Muscle layer of colon (tissue), 2 donors: ENCODE results near the gene SUSD2.
"Not testable (repeated sequence)": the region's sequence is repeated elsewhere in the genome, so short reads cannot be mapped to it uniquely, and the experiment has no call there.

Source experiments
- H3K27ac ChIP-seq: one replicate; pipeline ENCODE4 v1.7.0; 2013; ENCODE audit warnings: low read depth, mild to moderate bottlenecking, low read length, moderate library complexity
- H3K27me3 ChIP-seq, 2 donors: one replicate each; pipeline ENCODE4 v1.7.0; 2013; ENCODE audit warnings: low read length in 2 of 2, mild to moderate bottlenecking in 2 of 2; ENCODE audit not compliant: insufficient read depth in 2 of 2, control insufficient read depth in 1 of 2
- H3K36me3 ChIP-seq: one replicate; pipeline ENCODE4 v1.7.0; 2013; ENCODE audit warnings: mild to moderate bottlenecking, low read length; ENCODE audit not compliant: insufficient read depth
- H3K4me1 ChIP-seq: one replicate; pipeline ENCODE4 v1.7.0; 2013; ENCODE audit warnings: mild to moderate bottlenecking, low read length; ENCODE audit not compliant: insufficient read depth
- H3K4me3 ChIP-seq, 2 donors: one replicate each; pipeline ENCODE4 v1.7.0; 2013; ENCODE audit warnings: low read length in 2 of 2, low read depth in 1 of 2, mild to moderate bottlenecking in 1 of 2, moderate library complexity in 1 of 2
- H3K9ac ChIP-seq: one replicate; pipeline ENCODE4 v1.7.0; 2013; ENCODE audit warnings: low read length
- H3K9me3 ChIP-seq: one replicate; pipeline ENCODE4 v1.7.0; 2013; ENCODE audit warnings: mild to moderate bottlenecking, low read length
- donor health status: abdominal sarcoma.
- donor health status: Adenocarcinoma of cecum.

Gene SUSD2

DNA sequence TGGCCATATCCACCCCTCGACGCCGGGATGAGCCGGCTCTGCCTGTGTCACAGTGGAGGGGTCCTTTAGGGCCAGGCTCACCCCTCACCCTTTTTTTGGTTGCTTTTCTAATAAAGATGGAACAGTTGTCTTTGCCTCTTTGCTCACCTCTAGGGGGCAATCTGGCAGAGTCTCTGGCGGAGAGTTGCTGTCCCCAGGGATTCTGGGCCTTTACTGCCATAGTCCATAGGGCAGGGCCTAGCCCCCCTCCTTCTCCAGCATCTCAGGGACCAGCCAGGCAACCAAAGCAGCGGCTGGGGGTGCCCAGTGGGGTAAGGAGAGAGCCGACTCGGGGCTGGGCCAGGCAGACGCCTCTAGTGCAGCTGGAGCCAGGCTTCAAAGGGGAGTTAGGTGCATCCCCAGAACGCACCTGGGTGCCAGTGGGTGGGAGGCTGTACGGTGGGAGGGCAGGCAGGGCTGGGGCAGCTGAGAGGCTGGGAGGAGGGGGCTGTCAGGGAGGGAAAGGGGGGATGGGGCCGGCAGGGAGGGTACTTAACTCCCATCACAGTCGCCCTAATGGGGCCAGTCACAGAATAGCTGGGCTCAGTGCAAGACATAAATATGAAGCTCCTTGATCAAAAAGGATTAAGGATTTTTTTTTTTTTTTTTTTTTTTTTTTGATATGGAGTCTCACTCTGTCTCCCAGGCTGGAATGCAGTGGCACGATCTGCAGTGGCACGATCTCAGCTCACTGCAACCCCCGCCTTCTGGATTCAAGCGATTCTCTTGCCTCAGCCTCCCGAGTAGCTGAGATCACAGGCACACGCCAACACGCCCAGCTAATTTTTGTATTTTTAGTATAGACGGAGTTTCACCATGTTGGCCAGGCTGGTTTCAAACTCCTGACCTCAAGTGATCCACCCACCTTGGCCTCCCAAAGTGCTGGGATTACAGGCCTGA lies 2.5 kb upstream of the SUSD2 start:
- Histone ChIP-seq H3K36me3 (peaks cover 21% of the 10 kb centered on the region), H3K27ac (peak overlapping the region; percentile 49), H3K4me3 (no peak overlapping the region), H3K9ac (no peak overlapping the region), H3K27me3 (no peaks in the 10 kb centered on the region), H3K9me3 (no peaks in the 10 kb centered on the region), H3K4me1 (peaks cover 42% of the 10 kb centered on the region)

DNA sequence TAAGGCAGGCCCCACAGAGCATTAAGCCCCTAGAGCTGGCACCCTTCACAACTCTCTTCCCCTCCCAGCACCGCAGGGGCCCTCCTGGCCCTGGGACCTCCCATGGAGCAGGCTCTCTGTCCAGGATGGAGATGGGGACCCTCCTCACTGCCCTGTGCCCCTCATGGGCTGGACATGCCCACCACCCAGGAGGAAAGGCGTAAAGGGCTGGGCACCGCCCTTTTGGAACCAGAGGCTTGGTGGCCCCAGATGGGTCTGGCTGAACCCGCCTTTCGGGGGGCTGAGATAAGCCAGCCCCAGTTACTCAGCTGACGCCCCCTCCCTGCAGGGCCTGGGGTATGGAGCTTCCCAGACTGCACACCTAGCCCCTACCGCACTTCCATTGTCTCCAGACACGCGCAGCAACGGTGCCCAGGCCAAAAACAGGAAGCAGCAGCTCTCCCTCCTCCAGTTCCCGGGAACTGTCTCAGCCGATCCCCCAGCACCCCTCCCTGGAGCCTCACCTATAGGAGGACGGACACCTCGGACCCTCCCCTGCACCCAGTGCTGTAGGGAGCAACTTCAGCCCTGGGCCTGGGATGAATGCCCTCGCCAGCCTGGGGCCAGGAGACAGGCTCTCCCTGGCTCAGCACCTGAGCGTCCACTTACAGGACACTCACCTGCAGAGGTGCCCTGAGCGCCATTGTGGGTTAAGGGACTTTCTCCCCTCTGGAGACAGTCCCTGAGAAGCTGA lies 1.6 kb upstream of the SUSD2 start:
- no peak overlapping the region for H3K27ac ChIP-seq
- H3K27me3 ChIP-seq = no peaks in the 10 kb centered on the region
- H3K36me3 ChIP-seq = peaks cover 19% of the 10 kb centered on the region
- no peaks in the 10 kb centered on the region for H3K9me3 ChIP-seq
- peaks cover 38% of the 10 kb centered on the region for H3K4me1 ChIP-seq
- no peak overlapping the region for H3K9ac ChIP-seq
- no peak overlapping the region for H3K4me3 ChIP-seq

DNA sequence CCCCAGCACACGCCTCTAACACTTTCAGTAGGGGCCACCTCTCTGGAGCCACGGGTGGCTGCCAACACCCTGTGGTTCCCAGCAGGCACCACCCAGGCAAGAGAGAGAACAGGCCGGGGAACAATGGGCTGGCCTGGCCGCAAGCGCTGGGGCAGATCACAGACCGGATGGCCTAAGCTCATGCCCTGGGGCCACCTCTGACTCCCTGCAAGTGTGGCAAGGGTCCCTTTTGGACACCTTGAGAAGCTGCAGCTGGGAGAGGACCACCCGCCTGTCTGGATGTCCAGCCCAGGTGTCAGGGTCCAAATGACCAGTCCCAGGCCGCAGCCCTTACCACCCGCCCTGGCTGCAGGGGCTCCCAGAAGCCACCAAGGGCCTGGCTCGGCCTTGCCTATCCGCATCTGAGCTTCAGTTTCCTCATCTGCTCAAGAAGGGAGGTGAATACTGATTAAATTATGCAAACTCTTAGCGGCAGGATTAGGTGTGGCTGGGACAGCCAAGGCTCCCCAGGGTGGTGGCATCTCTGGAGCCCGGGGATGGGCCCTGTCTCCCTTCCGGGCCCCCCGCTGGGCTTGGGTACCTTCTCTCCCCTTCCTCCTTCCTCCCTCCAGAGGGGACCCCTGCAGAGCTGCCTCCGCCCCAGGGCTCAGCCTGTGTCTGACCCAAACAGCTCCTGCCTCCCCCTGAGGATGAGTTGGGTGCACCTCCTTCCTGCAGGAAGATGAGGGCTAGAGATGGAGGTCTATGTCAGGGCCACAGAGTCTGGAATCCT lies 785 bp upstream of the SUSD2 start:
- H3K9me3 ChIP-seq = no peaks in the 10 kb centered on the region
- no peak overlapping the region for H3K4me3 ChIP-seq
- H3K27me3 ChIP-seq = no peaks in the 10 kb centered on the region
- no peak overlapping the region for H3K9ac ChIP-seq
- H3K27ac ChIP-seq = no peak overlapping the region
- peaks cover 29% of the 10 kb centered on the region for H3K4me1 ChIP-seq
- peaks cover 22% of the 10 kb centered on the region for H3K36me3 ChIP-seq

DNA sequence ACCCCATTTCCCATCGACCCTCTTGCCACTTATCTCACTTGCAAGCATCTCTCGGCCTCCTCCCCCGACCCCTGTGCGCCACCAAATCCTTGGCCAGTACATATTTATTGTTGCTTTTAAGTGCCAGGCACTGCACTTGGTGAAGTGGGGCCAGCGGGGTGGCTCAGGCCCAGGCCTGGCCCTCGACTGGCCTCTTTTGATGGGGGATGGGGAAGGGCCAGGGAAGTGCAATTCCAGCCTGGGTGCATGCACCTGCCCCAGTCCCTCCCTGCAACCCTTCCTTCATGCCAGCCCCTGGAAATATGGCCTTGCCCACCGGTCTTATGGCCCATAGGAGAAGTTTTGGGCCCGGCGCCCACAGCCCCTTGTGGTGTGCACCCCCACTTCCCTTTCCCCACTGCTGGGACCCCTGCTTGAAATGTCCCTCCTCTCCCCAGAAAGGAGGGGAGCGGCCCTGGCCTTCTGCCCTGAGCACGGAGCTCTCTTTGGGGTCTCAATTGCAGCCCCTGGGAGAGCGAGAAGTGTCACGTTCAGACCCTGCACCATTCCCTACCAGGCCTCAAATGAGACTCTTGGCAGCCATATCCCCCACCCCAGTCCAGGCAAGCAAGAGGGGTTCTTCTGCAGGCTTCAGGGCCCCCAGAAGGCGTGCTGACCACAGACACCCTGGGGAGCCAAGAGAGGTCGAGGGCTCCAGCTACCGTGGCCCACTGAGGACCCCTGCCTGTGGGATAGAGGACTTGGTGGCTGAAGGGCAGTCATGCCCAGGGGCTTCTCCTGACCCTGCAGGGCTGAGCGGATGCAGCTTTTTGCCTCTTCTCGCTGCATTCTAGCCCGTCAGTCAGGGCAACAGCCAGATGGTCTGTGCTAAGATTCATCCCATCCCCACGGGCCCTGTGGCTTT lies 961 bp downstream of the SUSD2 start:
- Histone ChIP-seq H3K4me3 (peak overlapping the region; percentile 38 to 49), H3K36me3 (peaks cover 13% of the 10 kb centered on the region), H3K27me3 (no peaks in the 10 kb centered on the region), H3K9ac (no peak overlapping the region), H3K27ac (peak overlapping the region; percentile 73), H3K9me3 (no peaks in the 10 kb centered on the region), H3K4me1 (peaks cover 11% of the 10 kb centered on the region)

DNA sequence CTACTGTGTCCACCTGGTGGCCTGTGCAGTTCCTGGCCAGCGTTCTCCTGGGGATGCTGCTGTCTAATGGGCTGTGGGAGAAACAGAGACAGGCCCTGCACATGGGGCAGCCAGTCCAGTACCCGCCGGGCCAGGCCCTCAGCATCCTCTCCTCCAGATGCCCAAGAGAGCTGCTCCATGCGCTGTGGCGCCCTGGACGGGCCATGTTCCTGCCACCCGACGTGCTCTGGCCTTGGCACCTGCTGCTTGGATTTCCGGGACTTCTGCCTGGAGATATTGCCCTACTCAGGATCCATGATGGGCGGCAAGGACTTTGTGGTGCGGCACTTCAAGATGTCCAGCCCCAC lies 1.6 kb downstream of the SUSD2 start:
- not testable (repeated sequence) for H3K9ac ChIP-seq, H3K4me1 ChIP-seq, H3K4me3 ChIP-seq, H3K27me3 ChIP-seq, H3K27ac ChIP-seq, H3K9me3 ChIP-seq
- H3K36me3 ChIP-seq = peaks cover 13% of the 10 kb centered on the region

DNA sequence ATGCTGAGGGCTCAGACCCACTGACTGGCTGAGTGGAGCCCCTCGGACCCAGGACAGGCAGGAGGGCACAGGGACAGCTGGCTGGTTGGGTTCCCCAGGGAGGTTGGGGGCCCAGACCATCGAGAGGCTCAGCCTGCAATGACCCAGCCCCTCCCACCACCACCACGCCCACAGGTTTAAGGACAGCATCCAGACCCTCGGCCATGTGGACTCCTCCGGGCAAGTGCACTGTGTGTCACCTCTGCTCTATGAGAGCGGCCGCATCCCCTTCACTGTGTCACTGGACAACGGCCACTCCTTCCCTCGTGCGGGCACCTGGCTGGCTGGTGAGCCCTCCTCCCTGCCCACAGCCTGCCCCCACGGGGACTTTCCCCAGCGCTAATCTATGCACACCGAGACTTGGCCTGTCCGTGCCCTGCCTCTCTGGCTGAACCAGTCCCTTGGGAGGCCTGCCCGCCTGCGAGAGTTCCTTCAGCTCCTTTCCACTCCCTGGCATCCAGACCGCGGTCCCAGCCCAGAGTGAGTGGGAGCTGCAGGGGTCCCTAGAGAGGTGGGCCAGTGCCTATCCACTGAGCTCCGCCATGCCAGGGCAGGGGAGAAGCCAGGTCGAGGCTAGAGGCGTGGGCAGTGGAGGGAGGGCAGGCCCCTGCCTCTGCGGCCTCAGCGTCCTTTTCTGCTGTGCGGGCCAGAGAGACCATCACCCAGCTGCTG lies 2.2 kb downstream of the SUSD2 start:
- H3K9ac ChIP-seq = no peak overlapping the region
- H3K4me3 ChIP-seq = no peak overlapping the region
- no peaks in the 10 kb centered on the region for H3K27me3 ChIP-seq
- H3K27ac ChIP-seq = no peak overlapping the region
- peaks cover 8% of the 10 kb centered on the region for H3K36me3 ChIP-seq
- no peaks in the 10 kb centered on the region for H3K9me3 ChIP-seq
- peaks cover 8% of the 10 kb centered on the region for H3K4me1 ChIP-seq

DNA sequence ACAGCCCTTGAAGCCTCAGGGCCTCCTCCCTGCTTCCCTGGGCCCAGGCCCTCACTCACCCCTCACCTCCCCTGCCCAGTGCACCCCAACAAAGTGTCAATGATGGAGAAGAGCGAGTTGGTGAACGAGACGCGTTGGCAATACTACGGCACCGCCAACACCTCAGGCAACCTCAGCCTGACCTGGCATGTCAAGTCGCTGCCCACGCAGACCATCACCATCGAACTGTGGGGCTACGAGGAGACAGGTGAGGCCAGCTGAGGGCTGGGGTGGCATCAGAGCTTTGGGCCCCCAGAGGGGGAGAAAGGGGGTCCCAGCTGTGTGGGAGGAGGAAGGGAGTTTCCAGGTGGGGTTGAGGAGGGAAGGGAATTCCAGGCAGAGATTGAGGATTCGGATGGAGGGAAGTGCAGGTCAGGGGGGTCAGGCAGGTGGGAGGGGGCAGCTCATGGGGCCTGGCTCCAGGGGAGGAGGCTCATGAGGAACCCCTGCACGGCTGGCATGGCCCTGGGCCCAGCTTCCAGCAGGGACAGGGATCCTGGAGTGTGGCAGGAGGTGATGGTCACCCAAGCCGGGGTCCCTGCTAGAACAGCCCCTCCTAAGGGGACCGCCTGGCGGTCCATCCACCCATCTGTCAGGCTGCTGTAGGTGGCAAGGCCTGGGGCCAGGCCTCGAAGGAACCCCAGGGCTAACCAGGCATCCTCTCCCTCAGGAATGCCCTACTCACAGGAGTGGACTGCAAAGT lies 2.9 kb downstream of the SUSD2 start:
- peaks cover 6% of the 10 kb centered on the region for H3K36me3 ChIP-seq
- H3K9me3 ChIP-seq = no peaks in the 10 kb centered on the region
- H3K4me1 ChIP-seq = peaks cover 9% of the 10 kb centered on the region
- no peak overlapping the region for H3K27ac ChIP-seq
- H3K27me3 ChIP-seq = no peaks in the 10 kb centered on the region
- H3K9ac ChIP-seq = no peak overlapping the region
- no peak overlapping the region for H3K4me3 ChIP-seq

DNA sequence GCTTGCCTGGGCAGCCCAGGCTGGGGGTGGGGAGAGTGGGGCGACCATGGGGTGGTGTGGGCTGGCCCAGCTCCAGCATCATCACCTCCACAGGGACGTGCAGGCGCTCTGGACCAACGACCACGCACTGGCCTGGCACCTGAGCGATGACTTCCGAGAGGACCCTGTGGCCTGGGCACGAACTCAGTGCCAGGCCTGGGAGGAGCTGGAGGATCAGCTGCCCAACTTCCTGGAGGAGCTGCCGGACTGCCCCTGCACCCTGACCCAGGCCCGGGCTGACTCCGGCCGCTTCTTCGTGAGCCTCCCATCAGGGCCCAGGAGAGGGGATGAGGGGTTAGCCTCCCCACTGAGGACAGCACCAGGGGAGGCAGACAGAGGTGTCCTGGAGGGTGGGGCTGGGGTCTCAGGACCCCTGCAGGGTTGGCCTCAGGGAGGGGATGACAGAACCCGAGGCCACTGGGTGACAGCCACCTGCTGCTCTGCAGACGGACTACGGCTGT lies 3.8 kb downstream of the SUSD2 start:
- H3K27me3 ChIP-seq = no peaks in the 10 kb centered on the region
- H3K9ac ChIP-seq = no peak overlapping the region
- H3K4me3 ChIP-seq = no peak overlapping the region
- peaks cover 17% of the 10 kb centered on the region for H3K4me1 ChIP-seq
- no peak overlapping the region for H3K27ac ChIP-seq
- no peaks in the 10 kb centered on the region for H3K9me3 ChIP-seq
- peaks cover 6% of the 10 kb centered on the region for H3K36me3 ChIP-seq

DNA sequence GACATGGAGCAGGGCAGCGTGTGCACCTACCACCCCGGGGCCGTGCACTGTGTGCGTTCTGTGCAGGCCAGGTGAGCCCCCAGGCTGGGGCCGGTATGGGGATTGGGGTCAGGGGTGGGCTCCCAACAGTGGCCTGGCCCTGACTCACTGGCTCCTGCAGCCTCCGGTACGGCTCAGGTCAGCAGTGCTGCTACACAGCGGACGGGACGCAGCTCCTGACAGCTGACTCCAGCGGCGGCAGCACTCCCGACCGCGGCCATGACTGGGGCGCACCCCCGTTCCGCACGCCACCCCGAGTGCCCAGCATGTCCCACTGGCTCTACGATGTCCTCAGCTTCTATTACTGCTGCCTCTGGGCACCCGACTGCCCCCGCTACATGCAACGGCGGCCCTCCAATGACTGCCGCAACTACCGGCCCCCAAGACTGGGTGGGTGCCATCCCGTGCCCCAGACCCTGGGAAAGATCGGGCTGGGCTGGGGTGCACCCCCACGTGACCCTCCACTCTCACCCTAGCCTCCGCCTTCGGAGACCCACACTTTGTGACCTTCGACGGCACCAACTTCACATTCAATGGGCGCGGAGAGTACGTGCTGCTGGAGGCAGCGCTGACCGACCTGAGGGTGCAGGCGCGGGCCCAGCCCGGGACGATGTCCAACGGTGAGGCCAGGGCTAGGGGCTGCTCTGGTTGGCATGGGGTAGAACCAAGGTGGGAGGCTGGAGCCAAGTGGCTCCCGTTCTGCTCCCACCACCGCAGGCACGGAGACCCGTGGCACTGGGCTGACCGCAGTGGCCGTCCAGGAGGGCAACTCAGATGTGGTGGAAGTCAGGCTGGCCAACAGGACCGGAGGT lies 4.4 kb downstream of the SUSD2 start:
- Histone ChIP-seq H3K36me3 (peaks cover 6% of the 10 kb centered on the region), H3K4me1 (peaks cover 17% of the 10 kb centered on the region), H3K27me3 (no peaks in the 10 kb centered on the region), H3K4me3 (no peak overlapping the region), H3K9ac (no peak overlapping the region), H3K27ac (no peak overlapping the region), H3K9me3 (no peaks in the 10 kb centered on the region)
